Right ventricle myocardium superior (tissue), 1 donor: Measurements from ENCODE around the gene DAAM1. TPM values are rescaled to one million over a fixed set of nuclear protein-coding genes. Genes with fewer than 3 reads are reported as not detected.

Experiments
- ATAC-seq: fragments of 200-7000 bp; cut with Tn5 transposase; one replicate; pipeline ENCODE4 v1.9.1; 2020; ENCODE audit warnings: mild to moderate bottlenecking; ENCODE audit not compliant: poor library complexity
- DNase-seq: peaks from one replicate; pipeline ENCODE4 v3.0.0-alpha.2; 2020
- intact Hi-C: fragments of 100-400 bp; cut with DNase I; formaldehyde crosslinking; loops from one replicate; pipeline ENCODE4 v1.11.2; 2022
- total RNA-seq: library from RNA; stranded (reverse); fragmentation: NEBNext Ultra II Directional; extraction: Animal tissue kit (Norgen Biotek cat#: 25700); gene quantifications from one replicate; pipeline ENCODE4 v1.2.1, GENCODE V29; 2021
- donor health status: DM: no; HTN: yes; CAD: no; lungs with severe emphysema.

The DAAM1 gene
- total RNA-seq, 1 donor from 2014 or later = 104 TPM

- DNase-seq (no peak), ATAC-seq (no peak)
- intact Hi-C loops = loop anchor here (2.0 kb wide), 1 partner anchor 53 kb away; no protein-coding TSS in a partner anchor
These were observed 2.8 kb upstream of the DAAM1 start for GRCh38 chr14:59185676-59186075.

- ATAC-seq (no peak), DNase-seq (no peak)
- intact Hi-C loops = loop anchor here (2.0 kb wide), 1 partner anchor 54 kb away; no protein-coding TSS in a partner anchor
These were observed 2.2 kb upstream of the DAAM1 start for GRCh38 chr14:59186306-59186705.

GRCh38 chr14:59187118-59187517 lies 1.3 kb upstream of the DAAM1 start:
- DNase-seq (no peak), ATAC-seq (no peak)
- intact Hi-C loops = loop anchor here (2.0 kb wide), 1 partner anchor 54 kb away; no protein-coding TSS in a partner anchor

- DNase-seq = peak; percentile 68
- ATAC-seq = peak; percentile 18
- intact Hi-C loops = loop anchor here (2.0 kb wide), 1 partner anchor 55 kb away; no protein-coding TSS in a partner anchor
These were observed 536 bp upstream of the DAAM1 start for GRCh38 chr14:59187802-59188460.

- DNase-seq (peak; percentile 58), ATAC-seq (peak; percentile 36)
- intact Hi-C loops = no loop called here
These were observed 771 bp downstream of the DAAM1 start for GRCh38 chr14:59189091-59189785.

GRCh38 chr14:59189786-59190368 lies 1.4 kb downstream of the DAAM1 start:
- DNase-seq = peak; percentile 91
- intact Hi-C loops = loop anchor here (10.0 kb wide), 2 partner anchors 55 to 125 kb away; no protein-coding TSS in a partner anchor
- ATAC-seq = peak; percentile 47

- intact Hi-C loops = loop anchor here (10.0 kb wide), 2 partner anchors 54 to 124 kb away; no protein-coding TSS in a partner anchor
- ATAC-seq (peak; percentile 7), DNase-seq (no peak)
These were observed 1.9 kb downstream of the DAAM1 start for GRCh38 chr14:59190372-59190771.

GRCh38 chr14:59195912-59196311 lies 7.4 kb downstream of the DAAM1 start:
- DNase-seq = no peak
- intact Hi-C loops = loop anchor here (10.0 kb wide), 2 partner anchors 49 to 119 kb away; no protein-coding TSS in a partner anchor
- no peak for ATAC-seq

GRCh38 chr14:59197695-59198262 lies 9.3 kb downstream of the DAAM1 start:
- intact Hi-C loops = loop anchor here (10.0 kb wide), 2 partner anchors 47 to 117 kb away; no protein-coding TSS in a partner anchor

GRCh38 chr14:59199205-59199604 lies 10.7 kb downstream of the DAAM1 start:
- intact Hi-C loops = loop anchor here (10.0 kb wide), 2 partner anchors 46 to 116 kb away; no protein-coding TSS in a partner anchor
- DNase-seq (no peak), ATAC-seq (no peak)

More at GRCh38 chr14:59197695-59198262, 9.3 kb downstream of the DAAM1 start:
- DNase-seq (no peak), ATAC-seq (peak; percentile 71)

GRCh38 chr14:59199614-59200013 lies 11.1 kb downstream of the DAAM1 start:
- DNase-seq = no peak
- intact Hi-C loops = loop anchor here (10.0 kb wide), 2 partner anchors 45 to 115 kb away; no protein-coding TSS in a partner anchor
- ATAC-seq = no peak

- no peak for ATAC-seq
- no peak for DNase-seq
- intact Hi-C loops = no loop called here
These were observed 11.7 kb downstream of the DAAM1 start for GRCh38 chr14:59200195-59200594.

GRCh38 chr14:59202031-59202430 lies 13.6 kb downstream of the DAAM1 start:
- intact Hi-C loops = no loop called here
- ATAC-seq = no peak
- DNase-seq = no peak

GRCh38 chr14:59204305-59204704 lies 15.8 kb downstream of the DAAM1 start:
- DNase-seq (no peak), ATAC-seq (no peak)
- intact Hi-C loops = no loop called here

- intact Hi-C loops = no loop called here
- no peak for ATAC-seq
- DNase-seq = no peak
These were observed 18.4 kb downstream of the DAAM1 start for GRCh38 chr14:59206892-59207291.

- no peak for ATAC-seq
- intact Hi-C loops = no loop called here
- no peak for DNase-seq
These were observed 19.1 kb downstream of the DAAM1 start for GRCh38 chr14:59207506-59207933.

- intact Hi-C loops = no loop called here
- no peak for DNase-seq
- ATAC-seq = no peak
These were observed 19.9 kb downstream of the DAAM1 start for GRCh38 chr14:59208224-59208814.

GRCh38 chr14:59208954-59209353 lies 20.5 kb downstream of the DAAM1 start:
- no peak for DNase-seq
- intact Hi-C loops = no loop called here
- ATAC-seq = no peak
